ENCODE results near the gene HOXD9.
A peak's percentile ranks its signal among the peaks of the same experiment; 100 is the strongest.

Gene HOXD9

DNA sequence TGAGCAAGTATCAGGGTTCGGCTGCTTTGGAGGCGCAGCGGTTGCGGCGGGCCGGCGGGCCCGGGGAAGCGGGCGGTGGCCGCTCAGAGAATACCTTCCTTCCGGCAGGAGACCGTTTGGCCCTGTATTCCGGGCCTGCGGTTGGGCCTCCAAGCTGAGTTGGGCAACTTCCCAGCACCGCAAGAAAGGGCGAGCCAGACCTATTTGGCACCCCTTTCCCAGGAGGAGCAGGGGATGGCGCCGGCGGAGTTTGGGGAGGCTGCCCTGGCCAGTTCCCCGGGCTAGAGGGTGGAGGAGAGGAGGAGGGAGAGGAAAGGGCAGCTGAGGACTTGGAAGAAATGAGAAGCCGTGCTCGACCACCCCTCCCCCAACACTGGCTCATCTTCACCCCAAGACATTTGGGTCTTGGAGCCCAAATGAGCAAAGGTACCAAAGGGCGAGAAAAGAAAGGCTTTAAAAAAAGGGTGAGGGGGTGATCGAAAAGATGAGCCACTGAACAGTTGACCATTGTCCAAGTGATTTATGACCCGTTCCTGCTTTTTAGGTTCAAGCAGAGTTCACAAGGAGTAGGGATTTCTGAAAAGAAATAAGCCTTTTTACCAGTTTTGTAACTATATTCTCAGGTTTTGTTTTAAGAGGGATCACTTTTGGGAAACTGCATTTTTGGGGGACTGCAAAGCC is 43.0 kb downstream of the HOXD9 start:
- Histone ChIP-seq H3K9me3 (ENCODE audit: insufficient read depth, low read length) (no peaks in the 10 kb centered on the region; the same call in 1 of the 2 replicates), H3K27me3 (ENCODE audit: insufficient read depth, insufficient read length) (peaks cover 100% of the 10 kb centered on the region)

DNA sequence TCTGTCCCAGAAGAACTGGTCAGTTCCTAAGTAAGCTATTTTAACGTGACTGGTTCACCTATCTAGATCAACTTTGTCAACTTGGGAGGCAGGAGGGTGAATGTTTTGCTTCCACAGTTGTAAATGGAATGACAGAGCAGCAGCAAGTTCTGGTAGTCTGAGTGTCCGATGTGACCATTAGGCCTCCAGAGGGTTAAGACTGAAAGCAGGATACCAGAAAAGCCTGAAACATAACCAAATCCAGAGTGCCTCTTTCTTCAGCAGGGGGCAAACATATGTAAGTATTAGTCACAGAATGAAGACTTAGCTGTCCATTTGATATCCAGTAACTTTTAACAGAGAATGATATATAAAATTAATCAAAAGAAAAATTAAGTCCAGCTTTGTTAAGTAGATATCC is 43.8 kb downstream of the HOXD9 start:
- Histone ChIP-seq H3K4me3 (ENCODE audit: insufficient read length, low read depth) (no peak overlapping the region), H3K27me3 (ENCODE audit: insufficient read depth, insufficient read length) (peaks cover 100% of the 10 kb centered on the region), H3K4me1 (ENCODE audit: insufficient read depth, insufficient read length) (peaks cover 9% of the 10 kb centered on the region), H3K9ac (ENCODE audit: insufficient read length, low read depth) (no peak overlapping the region), H3K36me3 (ENCODE audit: insufficient read depth, insufficient read length, low read length) (no peaks in the 10 kb centered on the region), H3K9me3 (ENCODE audit: insufficient read depth, low read length) (no peaks in the 10 kb centered on the region; the same call in 1 of the 2 replicates)
- no peak for DNase-seq (ENCODE audit: low read depth, low spot score)
- TF ChIP-seq ZNF274 (IDR thresholded peaks at IDR 0.05; ENCODE audit: low read depth, low read length) (no peak), SUZ12 (IDR thresholded peaks at IDR 0.05; ENCODE audit: extremely low read depth, insufficient read depth, insufficient read length) (no peak), YY1 (IDR thresholded peaks at IDR 0.05; ENCODE audit: insufficient read depth, insufficient read length) (no peak)

More for the DNA sequence above, 43.0 kb downstream of the HOXD9 start:
- H3K9ac ChIP-seq (ENCODE audit: insufficient read length, low read depth), result no peak overlapping the region
- no peaks in the 10 kb centered on the region for H3K36me3 ChIP-seq (ENCODE audit: insufficient read depth, insufficient read length, low read length)
- H3K4me3 ChIP-seq (ENCODE audit: insufficient read length, low read depth), result peak overlapping the region; percentile 13
- TF ChIP-seq YY1 (IDR thresholded peaks at IDR 0.05; ENCODE audit: insufficient read depth, insufficient read length), result no peak
- no peak for TF ChIP-seq SUZ12 (IDR thresholded peaks at IDR 0.05; ENCODE audit: extremely low read depth, insufficient read depth, insufficient read length)
- no peak for DNase-seq (ENCODE audit: low read depth, low spot score)
- peaks cover 9% of the 10 kb centered on the region for H3K4me1 ChIP-seq (ENCODE audit: insufficient read depth, insufficient read length)

DNA sequence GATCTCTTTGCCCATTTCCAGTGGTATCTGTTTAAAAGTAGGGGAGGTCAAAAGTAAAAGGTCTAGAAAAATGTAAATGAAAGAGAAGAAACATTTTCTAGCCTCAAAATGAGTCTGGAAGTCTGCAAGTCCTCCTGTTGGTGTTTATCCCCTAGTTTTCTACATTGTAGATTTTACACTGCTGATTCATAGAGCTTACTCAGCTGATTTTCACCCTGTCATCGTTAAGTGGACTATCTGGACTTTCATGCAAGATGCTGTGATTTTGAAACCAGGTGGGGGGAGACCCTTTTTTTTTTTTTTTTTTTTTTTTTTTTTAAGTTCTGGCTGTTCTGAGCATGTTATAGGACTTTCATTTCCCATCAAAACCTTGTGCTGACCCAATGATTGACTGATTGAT is 44.9 kb downstream of the HOXD9 start:
- Histone ChIP-seq H3K9ac (ENCODE audit: insufficient read length, low read depth) (no peak overlapping the region), H3K4me3 (ENCODE audit: insufficient read length, low read depth) (no peak overlapping the region), H3K4me1 (ENCODE audit: insufficient read depth, insufficient read length) (peaks cover 9% of the 10 kb centered on the region), H3K9me3 (ENCODE audit: insufficient read depth, low read length) (no peaks in the 10 kb centered on the region; the same call in 1 of the 2 replicates), H3K27me3 (ENCODE audit: insufficient read depth, insufficient read length) (peaks cover 100% of the 10 kb centered on the region), H3K36me3 (ENCODE audit: insufficient read depth, insufficient read length, low read length) (no peaks in the 10 kb centered on the region)
- no peak for TF ChIP-seq YY1 (IDR thresholded peaks at IDR 0.05; ENCODE audit: insufficient read depth, insufficient read length)
- DNase-seq (ENCODE audit: low read depth, low spot score), result no peak

- peaks cover 4% of the 10 kb centered on the region for H3K4me1 ChIP-seq (ENCODE audit: insufficient read depth, insufficient read length)
- H3K9ac ChIP-seq (ENCODE audit: insufficient read length, low read depth), result no peak overlapping the region
- no peak overlapping the region for H3K4me3 ChIP-seq (ENCODE audit: insufficient read length, low read depth)
- no peak for TF ChIP-seq SUZ12 (IDR thresholded peaks at IDR 0.05; ENCODE audit: extremely low read depth, insufficient read depth, insufficient read length)
- no peak for TF ChIP-seq ZNF274 (IDR thresholded peaks at IDR 0.05; ENCODE audit: low read depth, low read length)
- no peak for TF ChIP-seq YY1 (IDR thresholded peaks at IDR 0.05; ENCODE audit: insufficient read depth, insufficient read length)
- DNase-seq (ENCODE audit: low read depth, low spot score), result no peak
- peaks cover 100% of the 10 kb centered on the region for H3K27me3 ChIP-seq (ENCODE audit: insufficient read depth, insufficient read length)
- no peaks in the 10 kb centered on the region; the same call in 1 of the 2 replicates for H3K9me3 ChIP-seq (ENCODE audit: insufficient read depth, low read length)
- no peaks in the 10 kb centered on the region for H3K36me3 ChIP-seq (ENCODE audit: insufficient read depth, insufficient read length, low read length)
These were observed 46.7 kb downstream of the HOXD9 start for GRCh38 chr2:176169181-176169580.

DNA sequence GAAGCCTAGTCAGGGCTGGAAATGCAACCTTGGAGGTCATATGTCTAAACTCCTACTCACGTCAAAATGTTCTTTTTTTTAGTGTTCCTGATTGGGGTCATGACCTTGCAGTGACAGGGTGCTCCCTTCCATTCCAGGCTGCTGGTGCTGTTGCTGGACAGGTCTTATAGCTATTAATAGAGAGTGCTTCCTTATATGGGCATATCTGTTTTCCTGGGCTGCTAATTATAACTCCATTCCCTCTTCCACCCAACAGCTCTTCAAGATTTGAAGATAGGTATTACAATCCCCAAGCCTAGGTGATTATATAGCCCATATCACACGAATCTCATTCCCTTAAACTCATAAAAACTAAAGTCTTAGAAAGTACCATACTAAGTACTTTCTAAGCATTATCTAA is 47.2 kb downstream of the HOXD9 start:
- no peaks in the 10 kb centered on the region; the same call in 1 of the 2 replicates for H3K9me3 ChIP-seq (ENCODE audit: insufficient read depth, low read length)
- H3K9ac ChIP-seq (ENCODE audit: insufficient read length, low read depth), result no peak overlapping the region
- H3K36me3 ChIP-seq (ENCODE audit: insufficient read depth, insufficient read length, low read length), result no peaks in the 10 kb centered on the region
- H3K27me3 ChIP-seq (ENCODE audit: insufficient read depth, insufficient read length), result peaks cover 100% of the 10 kb centered on the region
- no peak overlapping the region for H3K4me3 ChIP-seq (ENCODE audit: insufficient read length, low read depth)
- no peak for DNase-seq (ENCODE audit: low read depth, low spot score)
- TF ChIP-seq SUZ12 (IDR thresholded peaks at IDR 0.05; ENCODE audit: extremely low read depth, insufficient read depth, insufficient read length), result no peak
- H3K4me1 ChIP-seq (ENCODE audit: insufficient read depth, insufficient read length), result peaks cover 2% of the 10 kb centered on the region

DNA sequence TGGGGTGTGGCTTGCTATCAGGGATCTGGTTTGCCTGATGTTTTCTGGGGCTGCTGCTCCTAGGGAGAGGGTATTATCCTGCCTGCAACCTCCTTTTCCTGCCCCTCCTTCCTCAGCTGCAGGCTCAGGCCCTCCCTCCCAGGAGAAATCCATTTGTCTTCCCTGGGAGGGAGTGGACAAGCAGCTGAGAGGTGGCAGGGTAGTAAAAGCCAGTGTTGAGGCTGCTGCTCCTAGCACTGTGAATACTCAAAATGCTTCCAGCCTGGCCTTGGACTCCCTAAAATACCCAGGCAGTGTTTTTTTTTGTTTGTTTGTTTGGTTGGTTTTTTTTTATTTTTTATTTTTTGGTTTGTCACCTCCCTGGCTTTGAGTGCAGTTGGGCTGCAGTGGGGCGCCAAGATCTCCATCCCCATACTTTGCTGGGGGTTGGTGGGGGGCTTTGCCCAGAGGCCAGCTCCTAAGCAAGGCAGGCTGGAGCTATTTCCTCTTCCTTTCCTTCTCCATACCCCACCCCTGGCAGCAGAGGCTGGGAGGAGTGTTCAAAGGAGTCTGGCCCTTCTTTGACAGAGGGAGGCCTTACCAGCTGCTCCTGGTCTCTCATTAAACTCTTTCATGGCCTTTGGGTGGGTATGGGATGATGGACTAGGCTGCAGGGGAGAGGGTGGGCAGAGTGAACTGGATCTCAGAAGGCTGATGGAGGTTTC is 48.2 kb downstream of the HOXD9 start:
- no peak for DNase-seq (ENCODE audit: low read depth, low spot score)
- H3K9me3 ChIP-seq (ENCODE audit: insufficient read depth, low read length), result no peaks in the 10 kb centered on the region; the same call in 1 of the 2 replicates
- H3K27me3 ChIP-seq (ENCODE audit: insufficient read depth, insufficient read length), result peaks cover 100% of the 10 kb centered on the region
- peaks cover 8% of the 10 kb centered on the region for H3K4me1 ChIP-seq (ENCODE audit: insufficient read depth, insufficient read length)
- TF ChIP-seq YY1 (IDR thresholded peaks at IDR 0.05; ENCODE audit: insufficient read depth, insufficient read length) (no peak), SUZ12 (IDR thresholded peaks at IDR 0.05; ENCODE audit: extremely low read depth, insufficient read depth, insufficient read length) (no peak), ZNF274 (IDR thresholded peaks at IDR 0.05; ENCODE audit: low read depth, low read length) (no peak)
- no peaks in the 10 kb centered on the region for H3K36me3 ChIP-seq (ENCODE audit: insufficient read depth, insufficient read length, low read length)
- H3K4me3 ChIP-seq (ENCODE audit: insufficient read length, low read depth), result no peak overlapping the region
- no peak overlapping the region for H3K9ac ChIP-seq (ENCODE audit: insufficient read length, low read depth)

GRCh38 chr2:176171351-176172006 is 49.0 kb downstream of the HOXD9 start:
- Histone ChIP-seq H3K9ac (ENCODE audit: insufficient read length, low read depth) (peak overlapping the region; percentile 17), H3K9me3 (ENCODE audit: insufficient read depth, low read length) (no peaks in the 10 kb centered on the region; the same call in 1 of the 2 replicates), H3K27me3 (ENCODE audit: insufficient read depth, insufficient read length) (peaks cover 100% of the 10 kb centered on the region), H3K36me3 (ENCODE audit: insufficient read depth, insufficient read length, low read length) (no peaks in the 10 kb centered on the region), H3K4me3 (ENCODE audit: insufficient read length, low read depth) (no peak overlapping the region), H3K4me1 (ENCODE audit: insufficient read depth, insufficient read length) (peaks cover 8% of the 10 kb centered on the region)
- DNase-seq (ENCODE audit: low read depth, low spot score), result no peak
- no peak for TF ChIP-seq SUZ12 (IDR thresholded peaks at IDR 0.05; ENCODE audit: extremely low read depth, insufficient read depth, insufficient read length)
- TF ChIP-seq YY1 (IDR thresholded peaks at IDR 0.05; ENCODE audit: insufficient read depth, insufficient read length), result no peak
- no peak for TF ChIP-seq ZNF274 (IDR thresholded peaks at IDR 0.05; ENCODE audit: low read depth, low read length)
